ENCODE data around the gene RNF13. TPM values are rescaled to one million over a fixed set of nuclear protein-coding genes. Genes with fewer than 3 reads are reported as not detected.
A peak's percentile ranks its signal among the peaks of the same experiment; 100 is the strongest.
"Not testable (repeated sequence)": the region's sequence is repeated elsewhere in the genome, so short reads cannot be mapped to it uniquely, and the experiment has no call there.

Gene RNF13
- total RNA-seq, 2 donors from 2014 or later: 21.3 to 32.7 TPM

DNA sequence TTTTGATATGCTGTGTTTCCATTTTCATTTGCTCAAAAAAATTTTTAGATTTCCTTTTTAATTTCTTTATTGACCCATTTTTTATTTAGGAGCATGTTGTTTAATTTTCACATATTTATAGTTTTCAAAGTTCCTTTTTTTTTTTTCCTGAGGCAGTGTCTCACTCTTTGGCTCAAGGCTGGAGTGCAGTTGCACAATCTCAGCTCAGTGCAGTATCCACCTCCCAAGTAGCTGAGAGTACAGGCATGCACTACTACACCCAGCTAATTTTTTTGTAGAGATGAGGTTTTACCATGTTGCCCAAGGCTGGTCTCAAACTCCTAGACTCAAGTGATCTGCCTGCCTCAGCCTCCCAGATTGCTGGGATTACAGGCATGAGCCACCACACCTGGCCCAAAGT is 121.5 kb downstream of the RNF13 start:
- Histone ChIP-seq H3K4me3 (ENCODE audit: low read length) (no peak overlapping the region), H3K27ac (ENCODE audit: low read depth, low read length) (no peak overlapping the region), H3K9me3 (ENCODE audit: control insufficient read depth, low read length) (peaks cover 42% of the 10 kb centered on the region), H3K4me1 (ENCODE audit: control insufficient read depth, insufficient read depth, low read length) (no peaks in the 10 kb centered on the region), H3K9ac (ENCODE audit: extremely low read depth, low read length, poor library complexity, severe bottlenecking) (no peak overlapping the region), H3K36me3 (ENCODE audit: control insufficient read depth, insufficient read depth, low read length) (no peaks in the 10 kb centered on the region), H3K27me3 (ENCODE audit: control insufficient read depth, insufficient read depth, low read length, poor library complexity, severe bottlenecking) (no peaks in the 10 kb centered on the region)
- H3K4me1 Mint-ChIP-seq: no peaks in the 10 kb centered on the region
- TF ChIP-seq CTCF (conservative IDR thresholded peaks at IDR 0.05): no peak
- no peaks in the 10 kb centered on the region for H3K27me3 Mint-ChIP-seq (ENCODE audit: insufficient read depth)
- no peak overlapping the region for H3K4me3 Mint-ChIP-seq
- DNase-seq: no peak
- peaks cover 28% of the 10 kb centered on the region for H3K9me3 Mint-ChIP-seq
- peaks cover 27% of the 10 kb centered on the region for H3K36me3 Mint-ChIP-seq (ENCODE audit: low read depth)
- no peak overlapping the region for H3K27ac Mint-ChIP-seq

GRCh38 chr3:149936812-149937230 is 123.8 kb downstream of the RNF13 start:
- H3K36me3 Mint-ChIP-seq (ENCODE audit: low read depth): peaks cover 14% of the 10 kb centered on the region
- Histone ChIP-seq H3K4me1 (ENCODE audit: control insufficient read depth, insufficient read depth, low read length) (no peaks in the 10 kb centered on the region), H3K9ac (ENCODE audit: extremely low read depth, low read length, poor library complexity, severe bottlenecking) (no peak overlapping the region), H3K9me3 (ENCODE audit: control insufficient read depth, low read length) (peaks cover 33% of the 10 kb centered on the region), H3K4me3 (ENCODE audit: low read length) (no peak overlapping the region), H3K36me3 (ENCODE audit: control insufficient read depth, insufficient read depth, low read length) (peaks cover 5% of the 10 kb centered on the region), H3K27ac (ENCODE audit: low read depth, low read length) (no peak overlapping the region), H3K27me3 (ENCODE audit: control insufficient read depth, insufficient read depth, low read length, poor library complexity, severe bottlenecking) (no peaks in the 10 kb centered on the region)
- H3K27ac Mint-ChIP-seq: no peak overlapping the region
- 45 to 58% methylated on average over 2 to 7 of the region's 7 CpGs for WGBS, 2 experiments (ENCODE audit: insufficient coverage in 1 of 2, insufficient read length in 1 of 2)
- peak; percentile 91 for TF ChIP-seq CTCF (conservative IDR thresholded peaks at IDR 0.05)
- no peak overlapping the region for H3K4me3 Mint-ChIP-seq
- DNase-seq: peak; percentile 88
- no peaks in the 10 kb centered on the region for H3K4me1 Mint-ChIP-seq
- peaks cover 19% of the 10 kb centered on the region for H3K9me3 Mint-ChIP-seq
- no peaks in the 10 kb centered on the region for H3K27me3 Mint-ChIP-seq (ENCODE audit: insufficient read depth)

- H3K4me1 Mint-ChIP-seq; H3K4me3 Mint-ChIP-seq; H3K27ac ChIP-seq (ENCODE audit: low read depth, low read length); H3K9ac ChIP-seq (ENCODE audit: extremely low read depth, low read length, poor library complexity, severe bottlenecking); H3K27me3 ChIP-seq (ENCODE audit: control insufficient read depth, insufficient read depth, low read length, poor library complexity, severe bottlenecking); H3K4me1 ChIP-seq (ENCODE audit: control insufficient read depth, insufficient read depth, low read length); H3K36me3 ChIP-seq (ENCODE audit: control insufficient read depth, insufficient read depth, low read length); DNase-seq; H3K27me3 Mint-ChIP-seq (ENCODE audit: insufficient read depth); H3K27ac Mint-ChIP-seq; H3K4me3 ChIP-seq (ENCODE audit: low read length): not testable (repeated sequence)
- peaks cover 21% of the 10 kb centered on the region for H3K9me3 Mint-ChIP-seq
- peaks cover 20% of the 10 kb centered on the region for H3K36me3 Mint-ChIP-seq (ENCODE audit: low read depth)
- 80 to 95% methylated on average over 1 to 3 of the region's 3 CpGs for WGBS, 2 experiments (ENCODE audit: insufficient coverage in 1 of 2, insufficient read length in 1 of 2)
- H3K9me3 ChIP-seq (ENCODE audit: control insufficient read depth, low read length): peaks cover 33% of the 10 kb centered on the region
Measured at GRCh38 chr3:149938392-149939055, 125.5 kb downstream of the RNF13 start.

DNA sequence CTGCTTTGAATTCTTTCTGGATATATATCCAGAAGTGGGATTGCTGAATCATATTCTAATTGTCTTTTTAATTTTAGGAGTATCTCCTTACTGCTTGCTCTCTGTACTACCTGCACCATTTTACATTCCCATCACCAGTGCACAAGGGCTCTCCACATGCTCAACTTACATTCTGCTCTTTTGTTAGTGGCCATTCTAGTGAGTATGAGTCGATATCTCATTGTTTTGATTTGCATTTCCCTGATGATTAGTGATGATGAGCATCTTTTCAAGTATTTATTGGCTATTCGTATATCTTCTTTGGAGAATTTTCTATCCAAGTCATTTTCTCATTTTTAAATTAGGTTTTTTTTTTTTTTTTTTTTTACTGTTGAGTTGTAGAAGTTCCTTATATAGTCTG is 128.2 kb downstream of the RNF13 start:
- no peak overlapping the region for H3K9ac ChIP-seq (ENCODE audit: extremely low read depth, low read length, poor library complexity, severe bottlenecking)
- no peaks in the 10 kb centered on the region for H3K27me3 Mint-ChIP-seq (ENCODE audit: insufficient read depth)
- no peaks in the 10 kb centered on the region for H3K27me3 ChIP-seq (ENCODE audit: control insufficient read depth, insufficient read depth, low read length, poor library complexity, severe bottlenecking)
- TF ChIP-seq CTCF (conservative IDR thresholded peaks at IDR 0.05): no peak
- no peak overlapping the region for H3K4me3 Mint-ChIP-seq
- peaks cover 43% of the 10 kb centered on the region for H3K9me3 ChIP-seq (ENCODE audit: control insufficient read depth, low read length)
- H3K4me1 ChIP-seq (ENCODE audit: control insufficient read depth, insufficient read depth, low read length): no peaks in the 10 kb centered on the region
- no peaks in the 10 kb centered on the region for H3K4me1 Mint-ChIP-seq
- WGBS, 2 experiments (ENCODE audit: insufficient coverage in 1 of 2, insufficient read length in 1 of 2): 94% methylated on average over 2 of the region's 2 CpGs; no CpG with 5 or more reads in 1 of the 2 experiments
- H3K36me3 Mint-ChIP-seq (ENCODE audit: low read depth): peaks cover 39% of the 10 kb centered on the region
- H3K9me3 Mint-ChIP-seq: peaks cover 41% of the 10 kb centered on the region
- peaks cover 5% of the 10 kb centered on the region for H3K36me3 ChIP-seq (ENCODE audit: control insufficient read depth, insufficient read depth, low read length)
- no peak overlapping the region for H3K27ac Mint-ChIP-seq
- DNase-seq: no peak
- H3K27ac ChIP-seq (ENCODE audit: low read depth, low read length): no peak overlapping the region
- no peak overlapping the region for H3K4me3 ChIP-seq (ENCODE audit: low read length)
